HG03575 (cell line): ENCODE measurements around the gene XRCC4.

Source experiments
- ATAC-seq: cut with Tn5 transposase; IDR thresholded peaks from one replicate; pipeline ENCODE4 v1.9.1; 2021; ENCODE audit not compliant: unreplicated experiment, insufficient number of reproducible peaks, low FRiP score; ENCODE audit errors: extremely low read depth

XRCC4 gene

GRCh38 chr5:83362526-83362925 is 285.2 kb downstream of the XRCC4 start:
- ATAC-seq: no peak

- ATAC-seq: no peak
Measured at GRCh38 chr5:83363111-83363885, 286.0 kb downstream of the XRCC4 start.

GRCh38 chr5:83363886-83364275 is 286.5 kb downstream of the XRCC4 start:
- ATAC-seq: no peak

GRCh38 chr5:83364312-83365299 is 287.3 kb downstream of the XRCC4 start:
- ATAC-seq: peak; percentile 35

GRCh38 chr5:83368319-83368718 is 291.0 kb downstream of the XRCC4 start:
- ATAC-seq: no peak

GRCh38 chr5:83368835-83369234 is 291.5 kb downstream of the XRCC4 start:
- peak; percentile 36 for ATAC-seq

- ATAC-seq: no peak
Measured at GRCh38 chr5:83370957-83371356, 293.6 kb downstream of the XRCC4 start.

GRCh38 chr5:83371726-83372125 is 294.4 kb downstream of the XRCC4 start:
- ATAC-seq: no peak

- no peak for ATAC-seq
Measured at GRCh38 chr5:83374547-83374946, 297.2 kb downstream of the XRCC4 start.

GRCh38 chr5:83375049-83375745 is 297.9 kb downstream of the XRCC4 start:
- no peak for ATAC-seq

- ATAC-seq: no peak
Measured at GRCh38 chr5:83376461-83376860, 299.1 kb downstream of the XRCC4 start.

- ATAC-seq: no peak
Measured at GRCh38 chr5:83377131-83377865, 300.0 kb downstream of the XRCC4 start.

- no peak for ATAC-seq
Measured at GRCh38 chr5:83378624-83379289, 301.4 kb downstream of the XRCC4 start.

GRCh38 chr5:83385812-83386211 is 308.5 kb downstream of the XRCC4 start:
- ATAC-seq: no peak

- no peak for ATAC-seq
Measured at GRCh38 chr5:83387041-83387440, 309.7 kb downstream of the XRCC4 start.

GRCh38 chr5:83388608-83389007 is 311.3 kb downstream of the XRCC4 start:
- no peak for ATAC-seq

GRCh38 chr5:83392766-83393503 is 315.6 kb downstream of the XRCC4 start:
- no peak for ATAC-seq

- no peak for ATAC-seq
Measured at GRCh38 chr5:83393504-83393866, 316.1 kb downstream of the XRCC4 start.
